Limb (tissue), 2 donors: Measurements from ENCODE around the gene IGF1R.
"Not testable (repeated sequence)": the region's sequence is repeated elsewhere in the genome, so short reads cannot be mapped to it uniquely, and the experiment has no call there.

Source experiments
- DNase-seq, 2 donors: peaks; one replicate each; pipeline ENCODE4 v3.0.0-alpha.2; 2016; ENCODE audit errors: extremely low spot score in 2 of 2

IGF1R gene

GRCh38 chr15:98981851-98982722 lies 333.7 kb downstream of the IGF1R start:
- DNase-seq, result no peak

- DNase-seq, result peak in 1 of 2 donors; percentile 22
Measured at GRCh38 chr15:98983334-98983733, 335.0 kb downstream of the IGF1R start.

GRCh38 chr15:98986281-98986680 lies 337.9 kb downstream of the IGF1R start:
- no peak for DNase-seq

- no peak for DNase-seq
Measured at GRCh38 chr15:98994892-98995291, 346.6 kb downstream of the IGF1R start.

GRCh38 chr15:98996169-98996568 lies 347.8 kb downstream of the IGF1R start:
- DNase-seq, result no peak

GRCh38 chr15:98996624-98997023 lies 348.3 kb downstream of the IGF1R start:
- DNase-seq, result no peak

- no peak for DNase-seq
Measured at GRCh38 chr15:98997312-98997711, 349.0 kb downstream of the IGF1R start.

GRCh38 chr15:98997755-98998154 lies 349.4 kb downstream of the IGF1R start:
- DNase-seq, result no peak

- no peak for DNase-seq
Measured at GRCh38 chr15:98998279-98998678, 349.9 kb downstream of the IGF1R start.

- DNase-seq, result no peak
Measured at GRCh38 chr15:98999233-98999632, 350.9 kb downstream of the IGF1R start.

GRCh38 chr15:99002226-99002625 lies 353.9 kb downstream of the IGF1R start:
- DNase-seq, result no peak

- DNase-seq, result not testable (repeated sequence)
Measured at GRCh38 chr15:99003317-99003716, 355.0 kb downstream of the IGF1R start.

- peak; percentile 21 to 52 for DNase-seq
Measured at GRCh38 chr15:99004998-99005974, 356.9 kb downstream of the IGF1R start.

- DNase-seq, result no peak
Measured at GRCh38 chr15:99006146-99006545, 357.8 kb downstream of the IGF1R start.

GRCh38 chr15:99006904-99007495 lies 358.7 kb downstream of the IGF1R start:
- DNase-seq, result no peak

GRCh38 chr15:99009741-99010330 lies 361.5 kb downstream of the IGF1R start:
- DNase-seq, result no peak

- no peak for DNase-seq
Measured at GRCh38 chr15:99010768-99011167, 362.4 kb downstream of the IGF1R start.
